Measurements from ENCODE around the gene ZFR. TPM values are rescaled to one million over a fixed set of nuclear protein-coding genes. Genes with fewer than 3 reads are reported as not detected.

The ZFR gene
- total and polyA plus RNA-seq, 4 donors, result 17.5 to 44.5 (median 30.8) TPM

DNA sequence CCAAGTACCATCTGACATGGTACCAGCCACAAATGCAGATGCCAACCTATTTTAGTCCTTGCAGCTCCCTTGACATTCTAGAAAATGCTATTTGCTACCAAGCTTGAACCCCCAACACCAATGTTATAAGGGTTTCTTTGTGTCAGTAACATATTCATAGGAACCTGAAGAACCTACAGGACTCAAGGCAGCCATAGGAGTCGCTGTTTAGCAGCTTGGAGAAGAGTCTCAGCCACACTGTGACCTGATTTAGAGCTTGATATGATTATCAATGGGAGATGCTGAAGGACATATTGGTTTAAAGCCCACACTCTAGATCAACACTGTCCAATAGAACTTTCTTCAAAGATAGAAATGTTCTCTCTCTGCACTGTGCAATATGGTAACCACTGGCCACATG, 6.4 kb upstream of the ZFR start:
- TF ChIP-seq YY1 (IDR thresholded peaks at IDR 0.05), result no peak
- TF ChIP-seq, protein P1, sequence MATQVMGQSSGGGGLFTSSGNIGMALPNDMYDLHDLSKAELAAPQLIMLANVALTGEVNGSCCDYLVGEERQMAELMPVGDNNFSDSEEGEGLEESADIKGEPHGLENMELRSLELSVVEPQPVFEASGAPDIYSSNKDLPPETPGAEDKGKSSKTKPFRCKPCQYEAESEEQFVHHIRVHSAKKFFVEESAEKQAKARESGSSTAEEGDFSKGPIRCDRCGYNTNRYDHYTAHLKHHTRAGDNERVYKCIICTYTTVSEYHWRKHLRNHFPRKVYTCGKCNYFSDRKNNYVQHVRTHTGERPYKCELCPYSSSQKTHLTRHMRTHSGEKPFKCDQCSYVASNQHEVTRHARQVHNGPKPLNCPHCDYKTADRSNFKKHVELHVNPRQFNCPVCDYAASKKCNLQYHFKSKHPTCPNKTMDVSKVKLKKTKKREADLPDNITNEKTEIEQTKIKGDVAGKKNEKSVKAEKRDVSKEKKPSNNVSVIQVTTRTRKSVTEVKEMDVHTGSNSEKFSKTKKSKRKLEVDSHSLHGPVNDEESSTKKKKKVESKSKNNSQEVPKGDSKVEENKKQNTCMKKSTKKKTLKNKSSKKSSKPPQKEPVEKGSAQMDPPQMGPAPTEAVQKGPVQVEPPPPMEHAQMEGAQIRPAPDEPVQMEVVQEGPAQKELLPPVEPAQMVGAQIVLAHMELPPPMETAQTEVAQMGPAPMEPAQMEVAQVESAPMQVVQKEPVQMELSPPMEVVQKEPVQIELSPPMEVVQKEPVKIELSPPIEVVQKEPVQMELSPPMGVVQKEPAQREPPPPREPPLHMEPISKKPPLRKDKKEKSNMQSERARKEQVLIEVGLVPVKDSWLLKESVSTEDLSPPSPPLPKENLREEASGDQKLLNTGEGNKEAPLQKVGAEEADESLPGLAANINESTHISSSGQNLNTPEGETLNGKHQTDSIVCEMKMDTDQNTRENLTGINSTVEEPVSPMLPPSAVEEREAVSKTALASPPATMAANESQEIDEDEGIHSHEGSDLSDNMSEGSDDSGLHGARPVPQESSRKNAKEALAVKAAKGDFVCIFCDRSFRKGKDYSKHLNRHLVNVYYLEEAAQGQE (IDR thresholded peaks at IDR 0.05), result no peak
- TF ChIP-seq, protein P2, sequence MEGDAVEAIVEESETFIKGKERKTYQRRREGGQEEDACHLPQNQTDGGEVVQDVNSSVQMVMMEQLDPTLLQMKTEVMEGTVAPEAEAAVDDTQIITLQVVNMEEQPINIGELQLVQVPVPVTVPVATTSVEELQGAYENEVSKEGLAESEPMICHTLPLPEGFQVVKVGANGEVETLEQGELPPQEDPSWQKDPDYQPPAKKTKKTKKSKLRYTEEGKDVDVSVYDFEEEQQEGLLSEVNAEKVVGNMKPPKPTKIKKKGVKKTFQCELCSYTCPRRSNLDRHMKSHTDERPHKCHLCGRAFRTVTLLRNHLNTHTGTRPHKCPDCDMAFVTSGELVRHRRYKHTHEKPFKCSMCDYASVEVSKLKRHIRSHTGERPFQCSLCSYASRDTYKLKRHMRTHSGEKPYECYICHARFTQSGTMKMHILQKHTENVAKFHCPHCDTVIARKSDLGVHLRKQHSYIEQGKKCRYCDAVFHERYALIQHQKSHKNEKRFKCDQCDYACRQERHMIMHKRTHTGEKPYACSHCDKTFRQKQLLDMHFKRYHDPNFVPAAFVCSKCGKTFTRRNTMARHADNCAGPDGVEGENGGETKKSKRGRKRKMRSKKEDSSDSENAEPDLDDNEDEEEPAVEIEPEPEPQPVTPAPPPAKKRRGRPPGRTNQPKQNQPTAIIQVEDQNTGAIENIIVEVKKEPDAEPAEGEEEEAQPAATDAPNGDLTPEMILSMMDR (IDR thresholded peaks at IDR 0.05; ENCODE audit: low read depth, low read length, missing input control), result no peak
- TF ChIP-seq, protein P3, sequence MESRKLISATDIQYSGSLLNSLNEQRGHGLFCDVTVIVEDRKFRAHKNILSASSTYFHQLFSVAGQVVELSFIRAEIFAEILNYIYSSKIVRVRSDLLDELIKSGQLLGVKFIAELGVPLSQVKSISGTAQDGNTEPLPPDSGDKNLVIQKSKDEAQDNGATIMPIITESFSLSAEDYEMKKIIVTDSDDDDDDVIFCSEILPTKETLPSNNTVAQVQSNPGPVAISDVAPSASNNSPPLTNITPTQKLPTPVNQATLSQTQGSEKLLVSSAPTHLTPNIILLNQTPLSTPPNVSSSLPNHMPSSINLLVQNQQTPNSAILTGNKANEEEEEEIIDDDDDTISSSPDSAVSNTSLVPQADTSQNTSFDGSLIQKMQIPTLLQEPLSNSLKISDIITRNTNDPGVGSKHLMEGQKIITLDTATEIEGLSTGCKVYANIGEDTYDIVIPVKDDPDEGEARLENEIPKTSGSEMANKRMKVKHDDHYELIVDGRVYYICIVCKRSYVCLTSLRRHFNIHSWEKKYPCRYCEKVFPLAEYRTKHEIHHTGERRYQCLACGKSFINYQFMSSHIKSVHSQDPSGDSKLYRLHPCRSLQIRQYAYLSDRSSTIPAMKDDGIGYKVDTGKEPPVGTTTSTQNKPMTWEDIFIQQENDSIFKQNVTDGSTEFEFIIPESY (IDR thresholded peaks at IDR 0.05), result no peak
- TF ChIP-seq GABPA (IDR thresholded peaks at IDR 0.05 in 1 of 2, conservative IDR thresholded peaks at IDR 0.05 in 1 of 2), result no peak
- TF ChIP-seq TAF1 (conservative IDR thresholded peaks at IDR 0.05), result no peak
- no peak for TF ChIP-seq NR2F2 (IDR thresholded peaks at IDR 0.05)
- TF ChIP-seq FOXA2 (IDR thresholded peaks at IDR 0.05), result no peak
- no peak for TF ChIP-seq RAD21 (IDR thresholded peaks at IDR 0.05)
- TF ChIP-seq SP1 (IDR thresholded peaks at IDR 0.05), result no peak
- TF ChIP-seq HNF4A (conservative IDR thresholded peaks at IDR 0.05), result no peak
- no peak for TF ChIP-seq JUND (IDR thresholded peaks at IDR 0.05)
- no peak overlapping the region for H3K4me3 ChIP-seq (ENCODE audit: low read depth in 1 of 3, low read length in 3 of 3)
- H3K4me1 ChIP-seq (ENCODE audit: control insufficient read depth in 4 of 4, insufficient read depth in 4 of 4, low read length in 3 of 4), result no peaks in the 10 kb centered on the region
- H3K9me3 ChIP-seq (ENCODE audit: control insufficient read depth in 4 of 4, low read length in 3 of 4), result no peaks in the 10 kb centered on the region
- DNase-seq (ENCODE audit: low spot score), result no peak
- WGBS, result 59% methylated on average over 1 of the region's 1 CpG
- no peak overlapping the region for H3K27ac ChIP-seq (ENCODE audit: low read depth in 1 of 2, low read length in 2 of 2)
- no peaks in the 10 kb centered on the region for H3K27me3 ChIP-seq (ENCODE audit: control insufficient read depth in 4 of 4, insufficient read depth in 4 of 4, low read length in 3 of 4)
- H3K36me3 ChIP-seq (ENCODE audit: control insufficient read depth in 4 of 4, insufficient read depth in 3 of 4, low read depth in 1 of 4, low read length in 3 of 4), result no peaks in the 10 kb centered on the region
- H3K9ac ChIP-seq (ENCODE audit: low read depth in 1 of 2, low read length in 2 of 2), result no peak overlapping the region

DNA sequence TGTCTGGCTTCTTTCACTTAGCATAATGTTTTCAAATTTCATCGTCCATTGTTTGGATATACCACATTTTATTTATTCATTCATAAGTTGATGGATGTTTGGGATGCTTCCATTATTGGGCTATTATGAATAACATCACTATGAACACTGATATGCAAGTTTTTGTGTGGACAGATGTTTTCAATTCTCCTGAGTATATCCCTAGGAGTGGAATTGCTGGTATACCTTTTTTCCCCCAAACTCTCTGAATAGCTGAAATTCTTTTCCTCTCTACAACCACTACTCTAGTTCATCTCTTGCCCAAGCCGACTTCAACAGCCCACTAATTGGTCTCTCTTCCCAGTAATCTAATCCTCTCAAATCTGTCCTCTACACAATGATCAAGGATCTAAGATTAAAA, 4.7 kb upstream of the ZFR start:
- no peaks in the 10 kb centered on the region for H3K27me3 ChIP-seq (ENCODE audit: control insufficient read depth in 4 of 4, insufficient read depth in 4 of 4, low read length in 3 of 4)
- H3K9me3 ChIP-seq (ENCODE audit: control insufficient read depth in 4 of 4, low read length in 3 of 4), result no peaks in the 10 kb centered on the region
- 75% methylated on average over 2 of the region's 2 CpGs for WGBS
- H3K9ac ChIP-seq (ENCODE audit: low read depth in 1 of 2, low read length in 2 of 2), result no peak overlapping the region
- peaks cover 0 to 4% (median 2%) of the 10 kb centered on the region in 4 donors for H3K4me1 ChIP-seq (ENCODE audit: control insufficient read depth in 4 of 4, insufficient read depth in 4 of 4, low read length in 3 of 4)
- H3K4me3 ChIP-seq (ENCODE audit: low read depth in 1 of 3, low read length in 3 of 3), result no peak overlapping the region
- H3K27ac ChIP-seq (ENCODE audit: low read depth in 1 of 2, low read length in 2 of 2), result no peak overlapping the region
- H3K36me3 ChIP-seq (ENCODE audit: control insufficient read depth in 4 of 4, insufficient read depth in 3 of 4, low read depth in 1 of 4, low read length in 3 of 4), result no peaks in the 10 kb centered on the region
- DNase-seq (ENCODE audit: low spot score), result no peak
- TF ChIP-seq HNF4G (IDR thresholded peaks at IDR 0.05) (no peak), JUND (IDR thresholded peaks at IDR 0.05) (no peak), SP1 (IDR thresholded peaks at IDR 0.05) (no peak), FOXA2 (IDR thresholded peaks at IDR 0.05) (no peak), GABPA (IDR thresholded peaks at IDR 0.05 in 1 of 2, conservative IDR thresholded peaks at IDR 0.05 in 1 of 2) (no peak), RAD21 (IDR thresholded peaks at IDR 0.05) (no peak), HNF4A (conservative IDR thresholded peaks at IDR 0.05) (no peak), YY1 (IDR thresholded peaks at IDR 0.05) (no peak), TAF1 (conservative IDR thresholded peaks at IDR 0.05) (no peak), RXRA (IDR thresholded peaks at IDR 0.05) (no peak)
- TF ChIP-seq, protein P2 (IDR thresholded peaks at IDR 0.05; ENCODE audit: low read depth, low read length, missing input control), result no peak
- TF ChIP-seq, protein P1 (IDR thresholded peaks at IDR 0.05), result no peak
- TF ChIP-seq, protein P4, sequence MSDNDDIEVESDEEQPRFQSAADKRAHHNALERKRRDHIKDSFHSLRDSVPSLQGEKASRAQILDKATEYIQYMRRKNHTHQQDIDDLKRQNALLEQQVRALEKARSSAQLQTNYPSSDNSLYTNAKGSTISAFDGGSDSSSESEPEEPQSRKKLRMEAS (IDR thresholded peaks at IDR 0.05), result no peak
- TF ChIP-seq, protein P5, sequence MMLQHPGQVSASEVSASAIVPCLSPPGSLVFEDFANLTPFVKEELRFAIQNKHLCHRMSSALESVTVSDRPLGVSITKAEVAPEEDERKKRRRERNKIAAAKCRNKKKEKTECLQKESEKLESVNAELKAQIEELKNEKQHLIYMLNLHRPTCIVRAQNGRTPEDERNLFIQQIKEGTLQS (IDR thresholded peaks at IDR 0.05), result no peak
